ENCODE data around the gene LRRTM4.

The LRRTM4 gene

DNA sequence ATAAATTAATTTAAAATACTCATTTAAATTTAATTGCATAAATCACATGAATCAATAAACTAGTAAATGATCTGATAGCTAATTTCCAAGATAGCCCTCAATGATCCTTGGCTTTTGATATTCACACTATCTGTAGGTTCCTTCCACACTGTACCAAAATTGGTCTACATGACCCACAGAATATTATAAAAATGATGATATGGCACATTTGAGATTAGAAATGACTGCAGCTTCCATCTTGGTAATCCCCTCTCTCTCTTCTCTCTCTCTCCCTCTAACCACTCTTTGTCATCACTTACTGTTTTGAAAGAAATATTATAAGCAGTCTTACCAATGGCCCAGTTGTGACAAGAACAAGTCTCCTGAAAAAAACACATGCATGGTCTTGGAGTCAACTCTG lies 394.8 kb downstream of the LRRTM4 start:
- no peak overlapping the region for H3K4me3 ChIP-seq (ENCODE audit: low read length)
- H3K4me2 ChIP-seq (ENCODE audit: low read length): no peak overlapping the region
- no peak overlapping the region for H3K9ac ChIP-seq (ENCODE audit: low read length)

DNA sequence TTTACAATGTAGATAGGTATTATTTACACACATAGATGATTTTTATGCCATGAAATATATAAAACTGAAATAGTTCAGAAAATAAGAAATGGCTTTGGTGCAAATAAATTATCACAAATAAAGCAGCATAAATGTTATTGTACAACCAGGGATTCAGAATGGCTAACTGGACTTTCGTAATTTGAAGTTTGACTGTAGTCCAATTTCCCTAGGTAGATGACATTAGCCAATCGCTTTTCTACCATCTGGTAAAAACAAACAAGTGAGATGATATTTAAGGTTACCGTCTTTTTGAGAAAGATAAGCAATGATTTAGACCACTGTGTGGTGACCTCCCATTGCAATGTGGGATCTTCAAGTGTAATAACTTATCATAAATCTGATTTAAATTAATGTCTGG lies 400.7 kb downstream of the LRRTM4 start:
- Histone ChIP-seq H3K9me3 (ENCODE audit: insufficient read depth, low read length) (no peaks in the 10 kb centered on the region), H4K20me1 (ENCODE audit: insufficient read depth, low read length) (no peaks in the 10 kb centered on the region), H3K27ac (ENCODE audit: low read length) (no peak overlapping the region), H2AFZ (ENCODE audit: low read depth, low read length) (no peak overlapping the region), H3K4me1 (ENCODE audit: low read length) (no peaks in the 10 kb centered on the region), H3K4me3 (ENCODE audit: low read length) (no peak overlapping the region), H3K9ac (ENCODE audit: low read length) (no peak overlapping the region), H3K27me3 (ENCODE audit: low read depth, low read length) (no peaks in the 10 kb centered on the region), H3K4me2 (ENCODE audit: low read length) (no peak overlapping the region), H3K79me2 (ENCODE audit: low read length) (no peaks in the 10 kb centered on the region), H3K36me3 (replicated peaks; ENCODE audit: low read depth, low read length) (no peaks in the 10 kb centered on the region)
- no peak for TF ChIP-seq EZH2phosphoT487 (IDR thresholded peaks at IDR 0.05; ENCODE audit: low read depth)
- TF ChIP-seq CTCF (IDR thresholded peaks at IDR 0.05; ENCODE audit: low read depth, low read length): no peak

More for the DNA sequence above, 394.8 kb downstream of the LRRTM4 start:
- Histone ChIP-seq H3K36me3 (replicated peaks; ENCODE audit: low read depth, low read length) (no peaks in the 10 kb centered on the region), H3K27me3 (ENCODE audit: low read depth, low read length) (no peaks in the 10 kb centered on the region), H3K79me2 (ENCODE audit: low read length) (no peaks in the 10 kb centered on the region), H3K27ac (ENCODE audit: low read length) (no peak overlapping the region), H2AFZ (ENCODE audit: low read depth, low read length) (no peak overlapping the region), H3K9me3 (ENCODE audit: insufficient read depth, low read length) (no peaks in the 10 kb centered on the region), H4K20me1 (ENCODE audit: insufficient read depth, low read length) (no peaks in the 10 kb centered on the region), H3K4me1 (ENCODE audit: low read length) (no peaks in the 10 kb centered on the region)
- no peak for TF ChIP-seq CTCF (IDR thresholded peaks at IDR 0.05; ENCODE audit: low read depth, low read length)
- no peak for TF ChIP-seq EZH2phosphoT487 (IDR thresholded peaks at IDR 0.05; ENCODE audit: low read depth)

DNA sequence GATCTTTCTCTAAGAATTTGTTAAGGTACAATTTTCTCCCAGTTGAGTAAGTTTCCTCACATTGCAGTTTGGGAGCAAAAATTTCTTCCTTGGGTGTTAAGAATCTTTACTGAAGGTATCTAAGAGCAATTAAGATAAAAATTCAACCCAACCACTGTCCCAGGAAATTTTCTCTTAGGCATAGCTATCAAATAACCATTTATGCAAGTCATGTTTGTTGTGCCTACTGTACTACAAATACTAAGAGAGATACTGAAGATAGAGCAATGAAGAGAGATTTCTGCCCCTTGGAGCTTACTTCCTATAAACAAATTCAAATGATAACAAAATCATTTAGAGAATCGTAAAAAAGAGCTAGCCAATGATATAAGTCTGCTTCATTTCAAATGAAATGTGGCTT lies 402.8 kb downstream of the LRRTM4 start:
- Histone ChIP-seq H3K9ac (ENCODE audit: low read length) (no peak overlapping the region), H3K4me2 (ENCODE audit: low read length) (no peak overlapping the region), H3K27ac (ENCODE audit: low read length) (no peak overlapping the region), H3K79me2 (ENCODE audit: low read length) (no peaks in the 10 kb centered on the region), H3K4me1 (ENCODE audit: low read length) (no peaks in the 10 kb centered on the region), H3K9me3 (ENCODE audit: insufficient read depth, low read length) (no peaks in the 10 kb centered on the region), H3K36me3 (replicated peaks; ENCODE audit: low read depth, low read length) (no peaks in the 10 kb centered on the region), H2AFZ (ENCODE audit: low read depth, low read length) (no peak overlapping the region), H3K27me3 (ENCODE audit: low read depth, low read length) (no peaks in the 10 kb centered on the region), H3K4me3 (ENCODE audit: low read length) (no peak overlapping the region), H4K20me1 (ENCODE audit: insufficient read depth, low read length) (no peaks in the 10 kb centered on the region)
- TF ChIP-seq EZH2phosphoT487 (IDR thresholded peaks at IDR 0.05; ENCODE audit: low read depth): no peak
- no peak for TF ChIP-seq CTCF (IDR thresholded peaks at IDR 0.05; ENCODE audit: low read depth, low read length)

GRCh38 chr2:77108915-77109314 lies 413.3 kb downstream of the LRRTM4 start:
- Histone ChIP-seq H3K27ac (ENCODE audit: low read length) (no peak overlapping the region), H3K9me3 (ENCODE audit: insufficient read depth, low read length) (no peaks in the 10 kb centered on the region), H3K79me2 (ENCODE audit: low read length) (no peaks in the 10 kb centered on the region), H2AFZ (ENCODE audit: low read depth, low read length) (no peak overlapping the region), H3K4me1 (ENCODE audit: low read length) (no peaks in the 10 kb centered on the region), H3K4me3 (ENCODE audit: low read length) (no peak overlapping the region), H4K20me1 (ENCODE audit: insufficient read depth, low read length) (no peaks in the 10 kb centered on the region), H3K27me3 (ENCODE audit: low read depth, low read length) (no peaks in the 10 kb centered on the region), H3K36me3 (replicated peaks; ENCODE audit: low read depth, low read length) (no peaks in the 10 kb centered on the region), H3K4me2 (ENCODE audit: low read length) (no peak overlapping the region), H3K9ac (ENCODE audit: low read length) (no peak overlapping the region)
- no peak for TF ChIP-seq EZH2phosphoT487 (IDR thresholded peaks at IDR 0.05; ENCODE audit: low read depth)
- no peak for TF ChIP-seq CTCF (IDR thresholded peaks at IDR 0.05; ENCODE audit: low read depth, low read length)

Measured in OCI-LY3 (cell line).